ENCODE data around the gene PHLDB2. TPM values are rescaled to one million over a fixed set of nuclear protein-coding genes. Genes with fewer than 3 reads are reported as not detected.
A peak's percentile ranks its signal among the peaks of the same experiment; 100 is the strongest.

PHLDB2 gene
- total RNA-seq, 1 experiment from 2014 or later, result 13.2 TPM

DNA sequence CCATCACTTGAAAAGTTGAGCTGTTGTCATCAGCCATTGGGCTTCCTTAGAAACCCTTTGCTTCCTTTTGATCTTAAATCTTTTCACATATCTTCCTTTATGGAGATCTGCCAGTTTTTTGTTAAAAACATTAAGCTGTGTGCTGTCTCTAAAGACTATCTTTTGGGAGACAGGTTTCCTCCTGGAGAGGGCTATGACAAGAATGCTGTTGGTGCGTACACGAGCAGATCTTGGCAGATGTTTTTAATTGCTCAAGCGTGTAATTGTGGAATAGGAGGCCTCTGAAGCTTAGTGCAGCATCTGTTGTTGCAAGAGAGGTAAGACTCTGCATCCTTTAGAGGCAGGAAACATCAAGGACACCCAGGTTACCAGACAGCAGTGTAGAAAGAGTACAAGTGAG is 56.8 kb downstream of the PHLDB2 start:
- Histone ChIP-seq H2AK5ac (ENCODE audit: insufficient read length, low read length) (no peak overlapping the region), H4K20me1 (ENCODE audit: control insufficient read depth, insufficient read depth, insufficient read length) (no peaks in the 10 kb centered on the region), H3K4me1 (ENCODE audit: insufficient read depth, low read length) (peaks cover 12% of the 10 kb centered on the region), H3K9ac (ENCODE audit: extremely low read depth, insufficient read length, low read length) (no peak overlapping the region), H3K23ac (ENCODE audit: insufficient read length, low read depth, low read length) (no peak overlapping the region), H3K27me3 (ENCODE audit: insufficient read depth, low read length) (peaks cover 19% of the 10 kb centered on the region), H2BK20ac (ENCODE audit: low read depth, low read length, poor library complexity, severe bottlenecking) (no peak overlapping the region), H2BK120ac (ENCODE audit: low read depth, low read length, poor library complexity, severe bottlenecking) (no peak overlapping the region), H2AFZ (ENCODE audit: low read length) (no peak overlapping the region), H3K18ac (ENCODE audit: insufficient read length, low read depth, low read length) (no peak overlapping the region), H2BK5ac (ENCODE audit: insufficient read length, low read length) (no peak overlapping the region), H3K4me2 (ENCODE audit: insufficient read depth, insufficient read length, low read length) (no peak overlapping the region), H4K5ac (ENCODE audit: insufficient read length, low read depth, low read length) (no peak overlapping the region), H3K56ac (ENCODE audit: insufficient read length, low read depth, low read length) (no peak overlapping the region), H4K8ac (replicated peaks; ENCODE audit: insufficient read length, low read depth, low read length) (no peak overlapping the region), H3K9me3 (ENCODE audit: control insufficient read depth, low read depth, low read length) (no peaks in the 10 kb centered on the region), H3K4ac (ENCODE audit: low read depth, low read length) (no peak overlapping the region), H3K23me2 (ENCODE audit: insufficient read length, low read depth, low read length, poor library complexity, severe bottlenecking) (no peaks in the 10 kb centered on the region), H3K79me2 (ENCODE audit: insufficient read depth, low read length) (no peaks in the 10 kb centered on the region), H3K79me1 (ENCODE audit: insufficient read depth, low read depth, low read length, poor library complexity, severe bottlenecking) (no peaks in the 10 kb centered on the region), H2BK15ac (ENCODE audit: low read depth, low read length) (no peak overlapping the region), H3T11ph (ENCODE audit: low read length) (no peak overlapping the region), H2BK12ac (ENCODE audit: insufficient read length, low read depth, low read length) (no peak overlapping the region), H3K27ac (ENCODE audit: insufficient read length, low read depth, low read length) (no peak overlapping the region), H4K91ac (ENCODE audit: insufficient read length, low read depth, low read length) (no peak overlapping the region), H3K14ac (ENCODE audit: insufficient read depth, low read length) (no peak overlapping the region)
- no peak for DNase-seq
- Mint-ChIP-seq H3K4me3 (peak overlapping the region in 1 of 2 experiments; percentile 25; a peak in 1 of 5 replicates), H3K4me1 (peaks cover 51 to 61% of the 10 kb centered on the region in 2 experiments), H3K36me3 (ENCODE audit: insufficient read depth in 1 of 3, low read depth in 3 of 3) (peaks cover 8 to 18% (median 9%) of the 10 kb centered on the region in 3 experiments; a peak in 6 of 7 replicates), H3K9me3 (no peaks in the 10 kb centered on the region; a peak in 1 of 5 replicates), H3K27ac (peak overlapping the region in 1 of 3 experiments; percentile 88; a peak in 3 of 7 replicates), H3K27me3 (ENCODE audit: low read depth) (peaks cover 43% of the 10 kb centered on the region)
- WGBS (ENCODE audit: extremely low coverage, insufficient read length, low lambda C conversion rate), result no CpG with 5 or more reads among the region's 3 CpGs
- TF ChIP-seq, protein P1, sequence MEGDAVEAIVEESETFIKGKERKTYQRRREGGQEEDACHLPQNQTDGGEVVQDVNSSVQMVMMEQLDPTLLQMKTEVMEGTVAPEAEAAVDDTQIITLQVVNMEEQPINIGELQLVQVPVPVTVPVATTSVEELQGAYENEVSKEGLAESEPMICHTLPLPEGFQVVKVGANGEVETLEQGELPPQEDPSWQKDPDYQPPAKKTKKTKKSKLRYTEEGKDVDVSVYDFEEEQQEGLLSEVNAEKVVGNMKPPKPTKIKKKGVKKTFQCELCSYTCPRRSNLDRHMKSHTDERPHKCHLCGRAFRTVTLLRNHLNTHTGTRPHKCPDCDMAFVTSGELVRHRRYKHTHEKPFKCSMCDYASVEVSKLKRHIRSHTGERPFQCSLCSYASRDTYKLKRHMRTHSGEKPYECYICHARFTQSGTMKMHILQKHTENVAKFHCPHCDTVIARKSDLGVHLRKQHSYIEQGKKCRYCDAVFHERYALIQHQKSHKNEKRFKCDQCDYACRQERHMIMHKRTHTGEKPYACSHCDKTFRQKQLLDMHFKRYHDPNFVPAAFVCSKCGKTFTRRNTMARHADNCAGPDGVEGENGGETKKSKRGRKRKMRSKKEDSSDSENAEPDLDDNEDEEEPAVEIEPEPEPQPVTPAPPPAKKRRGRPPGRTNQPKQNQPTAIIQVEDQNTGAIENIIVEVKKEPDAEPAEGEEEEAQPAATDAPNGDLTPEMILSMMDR (conservative IDR thresholded peaks at IDR 0.05), result no peak

All from H9 (cell line).